IPS-11a (cell line): ENCODE results near the gene PLD5.
"Not testable (repeated sequence)": the region's sequence is repeated elsewhere in the genome, so short reads cannot be mapped to it uniquely, and the experiment has no call there.

Source experiments
- H3K4me3 ChIP-seq: one replicate; pipeline ENCODE4 v1.5.1; 2013; ENCODE audit warnings: low read depth, low read length, control low read depth

Gene PLD5

GRCh38 chr1:242214455-242214854 lies 310.0 kb downstream of the PLD5 start:
- not testable (repeated sequence) for H3K4me3 ChIP-seq

- not testable (repeated sequence) for H3K4me3 ChIP-seq
These were observed 311.5 kb downstream of the PLD5 start for GRCh38 chr1:242212961-242213360.

GRCh38 chr1:242212401-242212800 lies 312.1 kb downstream of the PLD5 start:
- no peak overlapping the region for H3K4me3 ChIP-seq

DNA sequence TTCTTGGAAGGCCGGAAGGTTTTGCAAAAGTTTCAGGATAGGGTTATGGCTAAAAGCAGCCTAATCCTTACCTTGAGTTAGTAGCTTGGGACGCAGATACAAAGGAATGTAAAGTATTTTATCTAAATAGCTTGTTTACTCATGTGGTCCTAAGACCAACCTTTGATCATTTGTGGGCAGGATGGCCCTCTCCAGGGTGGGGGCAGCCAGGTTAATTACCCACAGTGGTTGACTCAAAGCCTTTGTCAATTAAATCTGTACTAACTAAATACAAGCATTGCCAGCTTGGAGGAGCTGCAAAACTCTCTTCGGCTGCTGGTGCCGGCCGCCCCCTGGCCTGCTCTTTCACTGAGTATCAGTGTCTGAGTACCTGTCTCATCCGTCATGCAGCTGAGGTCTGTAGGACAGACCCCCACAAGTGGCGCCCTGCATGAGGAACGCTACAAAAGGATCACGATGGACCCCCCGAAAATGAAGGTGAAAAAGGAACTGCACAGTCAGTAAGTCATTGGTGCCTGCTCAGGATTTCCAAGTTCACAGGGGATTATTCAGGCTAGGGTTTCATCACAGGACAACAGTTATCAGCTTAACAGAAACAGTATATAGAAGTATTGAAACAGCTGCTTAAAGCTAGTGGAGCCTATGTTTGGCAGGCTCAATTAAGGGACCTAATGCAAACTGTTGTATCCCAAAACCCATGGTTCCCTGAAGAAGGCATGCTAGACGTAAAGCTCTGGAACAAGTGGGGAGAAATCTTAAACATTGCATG lies 313.1 kb downstream of the PLD5 start:
- no peak overlapping the region for H3K4me3 ChIP-seq

- not testable (repeated sequence) for H3K4me3 ChIP-seq
These were observed 314.2 kb downstream of the PLD5 start for GRCh38 chr1:242210316-242210715.

DNA sequence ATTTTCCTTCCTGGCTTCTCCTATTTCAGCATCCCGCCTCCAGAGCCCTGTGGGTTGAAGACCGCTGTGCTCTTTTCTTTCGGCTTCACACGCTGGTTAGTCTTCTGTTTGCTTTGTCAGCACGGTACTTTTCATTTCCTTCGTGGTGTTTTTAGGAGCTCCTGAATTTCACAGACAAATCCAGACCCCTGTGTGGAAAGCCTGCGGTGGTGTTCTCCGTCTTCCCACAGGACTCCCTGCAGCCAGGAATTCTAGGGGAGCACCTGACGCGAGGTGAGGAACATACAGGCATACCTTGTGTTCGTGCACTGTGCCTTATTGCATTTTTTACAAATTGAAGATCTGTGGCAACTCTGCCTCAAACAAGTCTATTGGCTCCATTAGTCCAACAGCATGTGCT lies 315.4 kb downstream of the PLD5 start:
- no peak overlapping the region for H3K4me3 ChIP-seq

DNA sequence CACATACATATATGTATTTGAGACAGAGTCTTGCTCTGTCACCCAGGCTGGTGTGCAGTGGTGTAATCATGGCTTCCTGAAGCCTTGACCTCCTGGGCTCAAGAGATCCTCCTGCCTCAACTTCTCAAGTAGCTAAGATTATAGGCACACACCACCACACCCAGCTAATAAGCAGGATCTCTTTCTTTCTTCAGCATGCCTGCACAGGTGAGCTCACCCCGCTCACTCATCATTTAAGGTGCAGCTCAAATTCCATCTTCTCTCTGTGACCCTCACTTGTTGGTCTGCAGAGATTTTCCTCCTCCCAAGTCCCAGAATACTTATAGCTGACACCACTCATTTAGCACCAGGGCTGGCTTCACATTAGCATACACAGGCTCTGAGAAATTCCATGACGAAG lies 316.5 kb downstream of the PLD5 start:
- no peak overlapping the region for H3K4me3 ChIP-seq

DNA sequence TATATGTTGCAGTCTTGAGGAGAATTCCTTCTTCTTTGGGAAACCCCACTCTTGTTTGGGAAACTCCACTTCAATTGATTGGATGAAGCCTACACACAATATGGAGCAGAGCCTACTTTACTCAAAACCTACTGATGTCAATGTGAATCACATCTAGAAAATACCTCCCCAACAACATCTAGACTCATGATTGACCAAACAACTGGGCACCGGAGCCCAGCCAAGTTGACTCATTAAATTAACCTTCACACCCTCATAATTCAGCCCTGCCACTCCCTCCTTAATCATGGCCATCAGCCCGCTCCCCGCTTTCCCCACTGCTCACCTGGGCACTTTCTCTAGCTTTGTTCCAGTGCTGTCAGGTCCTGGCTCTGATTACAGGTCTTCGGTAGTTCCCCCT lies 317.5 kb downstream of the PLD5 start:
- H3K4me3 ChIP-seq: no peak overlapping the region

DNA sequence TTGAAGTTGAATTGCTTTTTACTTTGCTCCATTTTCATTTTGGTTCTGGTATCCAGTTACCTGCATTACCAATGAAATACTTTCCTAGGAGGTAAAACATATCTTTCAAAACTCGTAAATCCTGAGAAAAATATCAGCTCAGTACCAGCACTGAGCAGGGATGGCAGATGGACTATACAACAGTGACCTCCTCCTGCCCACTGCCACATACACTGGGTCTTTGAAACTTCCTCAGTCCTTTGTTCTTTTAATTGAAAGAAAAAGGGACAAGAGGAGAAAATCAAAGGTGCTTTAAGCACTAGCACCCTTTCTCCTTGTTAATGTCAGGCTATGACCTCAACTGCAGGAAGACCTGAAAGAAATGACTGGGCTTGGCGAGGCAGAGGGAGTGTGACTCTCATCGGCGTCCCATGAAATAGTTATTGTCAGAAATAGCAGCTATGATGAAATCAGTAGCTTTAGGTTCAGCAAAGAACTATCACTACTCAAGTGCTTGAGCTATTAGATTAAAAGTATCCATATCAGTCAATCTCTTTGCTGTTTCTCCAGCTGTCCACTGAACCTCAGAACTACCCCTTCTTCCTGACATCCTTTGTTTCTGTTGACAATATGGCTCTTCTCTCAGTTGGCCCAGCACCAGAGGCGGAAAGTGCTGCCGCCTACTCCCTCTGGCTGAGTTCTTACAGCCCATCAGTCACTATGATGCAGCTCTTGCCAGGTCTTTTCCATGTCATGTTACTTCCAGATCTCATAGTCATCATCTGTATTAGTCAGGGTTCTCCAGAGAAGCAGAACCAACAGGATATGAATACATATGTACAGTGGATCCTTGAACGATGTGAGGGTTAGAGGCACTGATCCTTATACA lies 318.6 kb downstream of the PLD5 start:
- no peak overlapping the region for H3K4me3 ChIP-seq

GRCh38 chr1:242203262-242203661 lies 321.2 kb downstream of the PLD5 start:
- no peak overlapping the region for H3K4me3 ChIP-seq

- no peak overlapping the region for H3K4me3 ChIP-seq
These were observed 323.4 kb downstream of the PLD5 start for GRCh38 chr1:242201090-242201489.

- H3K4me3 ChIP-seq: no peak overlapping the region
These were observed 324.6 kb downstream of the PLD5 start for GRCh38 chr1:242199776-242200458.

GRCh38 chr1:242197907-242198820 lies 326.3 kb downstream of the PLD5 start:
- H3K4me3 ChIP-seq: no peak overlapping the region

DNA sequence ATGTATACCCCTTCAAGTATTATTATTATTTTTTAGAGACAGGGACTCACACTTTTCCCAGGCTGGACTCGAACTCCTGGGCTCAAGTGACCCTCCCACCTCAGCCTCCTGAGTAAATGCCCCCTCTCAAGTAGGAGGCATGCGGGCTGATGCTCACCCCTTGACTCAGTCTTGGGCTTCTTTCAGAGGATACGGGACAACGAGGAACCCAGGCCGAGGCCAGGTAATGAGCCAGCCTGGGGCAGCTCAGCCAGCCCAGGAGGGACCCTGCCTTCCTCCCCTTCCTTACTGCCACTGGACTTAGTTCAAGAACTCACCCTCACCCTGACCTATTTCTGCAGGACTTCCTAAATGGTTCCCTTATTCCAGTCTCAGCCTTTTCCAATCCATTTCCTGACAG lies 327.6 kb downstream of the PLD5 start:
- no peak overlapping the region for H3K4me3 ChIP-seq

GRCh38 chr1:242196101-242196500 lies 328.4 kb downstream of the PLD5 start:
- no peak overlapping the region for H3K4me3 ChIP-seq

DNA sequence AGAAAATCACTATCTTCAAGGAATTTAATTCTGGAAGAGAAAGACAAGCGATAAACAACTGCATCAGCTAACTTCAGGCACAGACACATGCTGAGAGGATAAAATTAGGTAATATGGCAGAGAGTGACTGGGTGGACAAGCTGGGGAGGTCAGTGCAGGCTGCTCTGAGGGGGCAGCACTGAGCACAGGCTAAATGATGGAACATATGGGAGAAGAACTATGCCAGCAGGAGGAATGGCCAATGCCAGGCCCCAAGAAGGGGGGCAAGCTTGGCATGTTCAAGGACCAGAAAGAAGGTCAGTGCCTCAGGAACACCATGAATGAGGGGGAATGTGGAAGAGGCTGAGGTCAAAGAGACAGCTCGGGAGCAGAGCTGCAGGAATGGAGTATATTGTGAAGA lies 334.9 kb downstream of the PLD5 start:
- no peak overlapping the region for H3K4me3 ChIP-seq

DNA sequence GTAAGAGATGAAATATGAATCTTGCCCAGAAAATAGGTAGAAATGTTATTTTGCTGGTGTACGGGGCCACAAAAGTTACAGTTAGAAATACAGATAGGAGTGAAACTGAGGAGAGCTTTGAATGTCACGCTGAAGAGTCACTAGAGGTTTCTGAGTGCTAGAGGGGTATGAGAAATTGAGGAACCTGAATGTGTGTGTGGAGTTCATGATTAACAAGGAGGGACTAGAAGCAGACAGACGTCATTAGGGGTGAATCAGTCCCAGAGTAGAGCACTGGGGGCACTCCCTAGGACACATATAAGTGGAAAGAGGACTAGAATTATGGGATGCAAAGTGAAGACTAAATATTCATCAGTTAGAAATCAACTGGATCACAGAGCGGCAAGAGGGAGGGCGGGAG lies 336.7 kb downstream of the PLD5 start:
- no peak overlapping the region for H3K4me3 ChIP-seq

- no peak overlapping the region for H3K4me3 ChIP-seq
These were observed 337.3 kb downstream of the PLD5 start for GRCh38 chr1:242187171-242187570.

DNA sequence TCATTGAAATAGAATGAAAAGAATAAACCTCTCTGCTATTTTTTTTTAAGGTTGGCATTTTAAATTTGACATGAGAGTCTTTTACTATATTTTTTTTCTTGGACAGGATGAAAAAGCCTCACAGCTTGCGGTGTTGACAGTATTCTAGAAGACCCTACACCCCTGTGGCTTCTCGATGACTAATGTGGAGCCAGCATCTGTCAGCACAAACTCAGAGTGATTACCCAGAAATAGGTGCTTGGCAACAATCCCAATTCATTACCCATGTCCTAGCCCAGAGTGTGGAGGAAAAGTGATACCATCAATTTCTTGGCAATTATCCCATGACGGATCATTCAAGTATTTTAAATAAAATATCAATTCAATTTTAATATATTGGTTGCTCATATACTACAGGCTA lies 338.8 kb downstream of the PLD5 start:
- H3K4me3 ChIP-seq: no peak overlapping the region

GRCh38 chr1:242184955-242185354 lies 339.5 kb downstream of the PLD5 start:
- H3K4me3 ChIP-seq: no peak overlapping the region

DNA sequence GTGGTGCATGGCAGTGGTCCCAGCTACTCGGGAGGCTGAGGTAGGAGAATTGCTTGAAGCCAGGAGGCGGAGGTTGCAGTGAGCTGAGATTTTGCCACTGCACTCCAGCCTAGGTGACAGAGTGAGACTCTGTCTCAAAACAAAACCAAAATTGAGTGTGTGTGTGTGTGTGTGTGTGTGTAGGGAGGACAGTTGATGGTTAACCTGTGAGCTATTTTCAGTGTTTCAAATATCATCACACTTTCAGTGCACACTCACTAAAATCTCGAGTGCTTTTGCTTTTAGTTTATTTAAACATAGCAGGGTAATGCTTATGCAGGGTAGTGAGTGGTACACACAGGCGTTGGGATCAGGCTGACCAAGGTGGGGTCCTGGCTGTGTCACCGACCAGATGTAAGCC lies 344.7 kb downstream of the PLD5 start:
- not testable (repeated sequence) for H3K4me3 ChIP-seq
